Neural crest cell (in vitro differentiated cells): ENCODE results near the gene CFAP221. TPM values are rescaled to one million over a fixed set of nuclear protein-coding genes. Genes with fewer than 3 reads are reported as not detected.
A peak's percentile ranks its signal among the peaks of the same experiment; 100 is the strongest.

Experiments used
- DNase-seq: peaks from one replicate; pipeline ENCODE4 v3.0.0; 2021; ENCODE audit warnings: low read depth, mixed read lengths, low spot score
- H3K27ac Mint-ChIP-seq: one replicate; pipeline ENCODE4 v1.8.0; 2021; ENCODE audit warnings: mild to moderate bottlenecking, mixed read lengths; ENCODE audit not compliant: unreplicated experiment
- H3K27me3 Mint-ChIP-seq: 2 replicates; pipeline ENCODE4 v1.8.0; 2021; ENCODE audit warnings: low read depth, mild to moderate bottlenecking, mixed read lengths
- H3K36me3 Mint-ChIP-seq: 2 replicates; pipeline ENCODE4 v1.8.0; 2021; ENCODE audit warnings: low read depth, mild to moderate bottlenecking, mixed read lengths
- H3K4me1 Mint-ChIP-seq: 2 replicates; pipeline ENCODE4 v1.8.0; 2021; ENCODE audit warnings: mixed read lengths
- H3K4me3 Mint-ChIP-seq: one replicate; pipeline ENCODE4 v1.8.0; 2021; ENCODE audit warnings: mild to moderate bottlenecking, mixed read lengths
- H3K9me3 Mint-ChIP-seq: 2 replicates; pipeline ENCODE4 v1.8.0; 2021; ENCODE audit warnings: mixed read lengths
- total RNA-seq: library from RNA; stranded (reverse); gene quantifications from 2 replicates; pipeline ENCODE4 v1.2.1, GENCODE V29; 2021
- TF ChIP-seq, protein P1 (sequence below): fragments of 200-600 bp; sonication (generic); conservative IDR thresholded peaks from 2 replicates; pipeline ENCODE4 v1.5.0; 2021; ENCODE audit warnings: antibody characterized with exemption, mild to moderate bottlenecking

CFAP221 gene
- total RNA-seq, 1 donor from 2014 or later = 2.0 TPM

DNA sequence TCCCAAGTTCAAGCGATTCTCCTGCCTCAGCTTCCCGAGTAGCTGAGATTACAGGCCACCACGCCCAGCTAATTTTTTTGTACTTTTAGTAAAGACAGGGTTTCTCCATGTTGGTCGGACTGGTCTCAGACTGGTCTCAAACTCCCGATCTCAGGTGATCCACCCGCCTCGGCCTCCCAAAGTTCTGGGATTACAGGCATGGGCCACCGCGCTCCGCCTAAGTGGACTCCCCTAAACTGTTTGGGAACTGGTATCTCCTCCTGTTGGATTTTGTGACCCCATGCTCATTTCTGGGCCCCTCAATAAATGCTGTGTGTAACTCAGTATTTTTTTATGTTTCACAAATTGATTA lies 25.2 kb upstream of the CFAP221 start:
- no peak for DNase-seq
- TF ChIP-seq, protein P1, sequence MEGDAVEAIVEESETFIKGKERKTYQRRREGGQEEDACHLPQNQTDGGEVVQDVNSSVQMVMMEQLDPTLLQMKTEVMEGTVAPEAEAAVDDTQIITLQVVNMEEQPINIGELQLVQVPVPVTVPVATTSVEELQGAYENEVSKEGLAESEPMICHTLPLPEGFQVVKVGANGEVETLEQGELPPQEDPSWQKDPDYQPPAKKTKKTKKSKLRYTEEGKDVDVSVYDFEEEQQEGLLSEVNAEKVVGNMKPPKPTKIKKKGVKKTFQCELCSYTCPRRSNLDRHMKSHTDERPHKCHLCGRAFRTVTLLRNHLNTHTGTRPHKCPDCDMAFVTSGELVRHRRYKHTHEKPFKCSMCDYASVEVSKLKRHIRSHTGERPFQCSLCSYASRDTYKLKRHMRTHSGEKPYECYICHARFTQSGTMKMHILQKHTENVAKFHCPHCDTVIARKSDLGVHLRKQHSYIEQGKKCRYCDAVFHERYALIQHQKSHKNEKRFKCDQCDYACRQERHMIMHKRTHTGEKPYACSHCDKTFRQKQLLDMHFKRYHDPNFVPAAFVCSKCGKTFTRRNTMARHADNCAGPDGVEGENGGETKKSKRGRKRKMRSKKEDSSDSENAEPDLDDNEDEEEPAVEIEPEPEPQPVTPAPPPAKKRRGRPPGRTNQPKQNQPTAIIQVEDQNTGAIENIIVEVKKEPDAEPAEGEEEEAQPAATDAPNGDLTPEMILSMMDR = no peak
- Mint-ChIP-seq H3K9me3 (peaks cover 9% of the 10 kb centered on the region), H3K36me3 (peaks cover 3% of the 10 kb centered on the region), H3K27me3 (peaks cover 75% of the 10 kb centered on the region), H3K4me1 (peaks cover 5% of the 10 kb centered on the region), H3K27ac (no peak overlapping the region), H3K4me3 (no peak overlapping the region)

DNA sequence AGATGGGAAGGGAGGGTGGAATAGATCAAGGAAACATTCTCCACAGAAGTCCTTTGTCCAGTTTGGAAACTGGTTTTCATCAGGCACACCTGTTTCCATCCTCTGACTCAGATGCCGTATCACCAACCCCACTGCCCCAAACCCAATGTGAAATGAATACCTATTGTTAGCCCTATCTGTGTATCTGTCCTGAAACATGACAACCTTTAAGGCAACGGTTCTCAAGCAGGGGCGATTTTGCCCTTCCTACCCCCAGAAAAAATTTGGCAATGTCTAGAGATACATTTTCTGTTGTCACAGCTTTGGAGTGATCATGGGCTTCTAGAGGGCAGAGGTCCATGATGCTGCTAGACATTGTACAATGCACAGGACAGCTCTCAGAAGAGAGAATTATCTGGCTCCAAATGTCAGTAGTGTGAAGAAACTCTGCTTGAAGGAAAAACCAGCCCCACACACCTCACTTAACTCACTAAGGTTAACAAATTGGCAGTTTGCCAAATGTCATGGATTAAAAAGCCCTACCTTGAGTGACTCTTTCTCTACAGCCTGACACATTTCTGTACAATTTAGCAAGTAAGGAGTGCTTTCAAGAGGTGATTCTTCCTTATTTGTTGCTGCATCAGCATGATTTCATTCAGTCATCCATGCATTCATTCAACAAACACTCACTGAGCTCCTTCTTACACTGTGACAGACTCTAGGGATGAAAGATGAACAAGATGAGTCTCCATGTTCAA lies 23.4 kb upstream of the CFAP221 start:
- Mint-ChIP-seq H3K9me3 (peaks cover 8% of the 10 kb centered on the region), H3K27me3 (peaks cover 74% of the 10 kb centered on the region), H3K4me3 (no peak overlapping the region), H3K4me1 (peaks cover 5% of the 10 kb centered on the region), H3K27ac (no peak overlapping the region), H3K36me3 (peaks cover 7% of the 10 kb centered on the region)
- TF ChIP-seq, protein P1 = no peak
- DNase-seq = no peak

DNA sequence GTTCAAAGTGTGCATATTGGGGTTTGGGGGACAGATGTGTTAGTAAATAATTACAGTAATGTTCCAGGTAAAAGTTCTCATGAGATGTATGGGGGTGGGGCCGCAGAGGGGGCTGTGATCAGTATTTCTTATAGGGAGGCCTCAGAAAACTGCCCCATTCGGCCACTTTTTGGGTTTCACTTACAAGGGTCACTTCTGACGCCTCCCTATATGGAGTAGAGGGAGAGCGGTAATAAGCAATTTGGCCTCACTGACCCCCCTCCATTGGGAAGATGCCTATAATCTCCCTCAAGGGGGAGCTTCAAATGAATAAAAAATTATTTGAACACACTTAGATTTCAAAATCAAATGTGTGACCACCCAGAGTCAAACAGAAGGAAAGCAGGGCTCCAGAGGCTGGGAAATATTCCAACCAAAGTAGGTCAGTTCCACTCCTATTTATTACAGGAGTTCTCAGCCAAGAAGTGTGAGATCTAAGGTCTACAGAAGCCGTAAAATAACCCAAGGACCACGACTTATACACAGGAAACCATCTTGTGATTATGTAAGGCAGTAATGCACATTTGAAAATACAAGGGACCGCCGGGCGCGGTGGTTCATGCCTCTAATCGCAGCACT lies 22.7 kb upstream of the CFAP221 start:
- Mint-ChIP-seq H3K27me3 (peaks cover 77% of the 10 kb centered on the region), H3K36me3 (peaks cover 7% of the 10 kb centered on the region), H3K27ac (no peak overlapping the region), H3K4me3 (no peak overlapping the region), H3K4me1 (peaks cover 5% of the 10 kb centered on the region), H3K9me3 (peaks cover 8% of the 10 kb centered on the region)
- TF ChIP-seq, protein P1 = no peak
- no peak for DNase-seq

DNA sequence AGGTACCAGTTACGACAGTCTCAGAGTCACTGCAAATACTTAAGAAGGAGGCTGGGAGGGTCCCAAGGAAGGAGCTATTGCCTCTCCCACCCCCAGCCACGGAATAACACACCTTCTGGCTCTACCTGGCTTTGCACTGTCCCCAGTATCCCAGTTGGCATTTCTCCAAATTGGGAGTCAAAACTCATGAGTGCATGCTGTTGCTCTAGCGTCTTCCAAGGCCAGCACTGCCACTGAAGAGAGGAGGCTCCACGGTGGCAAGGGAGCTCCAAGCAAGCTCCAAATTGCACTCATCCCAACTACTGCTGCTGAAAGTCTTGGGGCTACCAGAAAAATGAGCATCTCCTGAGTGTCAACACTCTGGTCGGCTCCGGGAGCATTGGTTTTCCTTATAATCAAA lies 21.6 kb upstream of the CFAP221 start:
- Mint-ChIP-seq H3K4me1 (peaks cover 5% of the 10 kb centered on the region), H3K9me3 (peaks cover 4% of the 10 kb centered on the region), H3K36me3 (peaks cover 7% of the 10 kb centered on the region), H3K4me3 (peak overlapping the region; percentile 15), H3K27ac (no peak overlapping the region), H3K27me3 (peaks cover 85% of the 10 kb centered on the region)
- DNase-seq = no peak
- TF ChIP-seq, protein P1 = no peak

DNA sequence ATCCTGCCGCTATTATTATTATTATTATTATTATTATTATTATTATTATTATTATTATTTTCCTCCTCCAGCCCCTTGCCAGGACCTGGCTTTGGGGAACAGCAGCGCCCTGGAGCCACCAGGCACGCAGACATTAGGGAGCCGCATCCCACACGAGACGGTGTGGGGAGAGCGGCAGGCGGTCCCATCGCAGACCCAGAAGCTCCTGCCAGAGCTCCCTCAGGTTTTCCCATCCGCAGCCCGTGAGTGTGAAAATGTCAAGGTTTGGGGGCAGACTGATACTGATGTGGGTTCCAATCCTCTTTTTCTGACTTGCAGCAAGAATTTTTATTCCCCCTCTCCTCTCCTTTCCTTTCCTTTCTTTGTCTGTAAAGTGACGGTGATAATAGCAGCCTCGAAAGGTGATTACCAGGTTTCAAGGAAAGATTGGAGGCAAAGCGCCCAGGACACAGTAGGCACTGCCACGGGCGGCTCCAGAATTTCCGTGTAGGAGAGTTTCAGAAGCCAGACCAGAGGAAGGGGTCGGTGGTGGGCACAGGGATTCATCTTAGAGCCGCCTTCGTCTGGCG lies 20.8 kb upstream of the CFAP221 start:
- Mint-ChIP-seq H3K9me3 (no peaks in the 10 kb centered on the region), H3K4me1 (peaks cover 5% of the 10 kb centered on the region), H3K27ac (no peak overlapping the region), H3K27me3 (peaks cover 86% of the 10 kb centered on the region), H3K36me3 (peaks cover 4% of the 10 kb centered on the region), H3K4me3 (peak overlapping the region; percentile 11)
- no peak for DNase-seq
- TF ChIP-seq, protein P1 = no peak
